NCI-H2081 treated with DMSO at 0.1 percent for 48 hours (cell line): ENCODE data around the gene GABBR2.
"Not testable (repeated sequence)": the region's sequence is repeated elsewhere in the genome, so short reads cannot be mapped to it uniquely, and the experiment has no call there.

Experiments used
- DNase-seq: peaks from one replicate; lab custom pipeline; 2025; lab: John Stamatoyannopoulos, UW

Gene GABBR2

GRCh38 chr9:98289614-98290201, 419.0 kb downstream of the GABBR2 start:
- no peak for DNase-seq

- no peak for DNase-seq
Observed at GRCh38 chr9:98288881-98289280, 419.9 kb downstream of the GABBR2 start.

- DNase-seq = no peak
Observed at GRCh38 chr9:98287384-98287783, 421.4 kb downstream of the GABBR2 start.

- DNase-seq = no peak
Observed at GRCh38 chr9:98285446-98285845, 423.3 kb downstream of the GABBR2 start.

GRCh38 chr9:98284754-98285153, 424.0 kb downstream of the GABBR2 start:
- no peak for DNase-seq

- not testable (repeated sequence) for DNase-seq
Observed at GRCh38 chr9:98283143-98283542, 425.6 kb downstream of the GABBR2 start.

- no peak for DNase-seq
Observed at GRCh38 chr9:98281281-98281680, 427.5 kb downstream of the GABBR2 start.

- DNase-seq = peak; percentile 66
Observed at GRCh38 chr9:98280574-98280973, 428.2 kb downstream of the GABBR2 start.

GRCh38 chr9:98280162-98280561, 428.6 kb downstream of the GABBR2 start:
- DNase-seq = no peak

GRCh38 chr9:98276907-98277469, 431.7 kb downstream of the GABBR2 start:
- DNase-seq = no peak

- no peak for DNase-seq
Observed at GRCh38 chr9:98275159-98275558, 433.6 kb downstream of the GABBR2 start.

GRCh38 chr9:98272083-98272482, 436.7 kb downstream of the GABBR2 start:
- no peak for DNase-seq

- DNase-seq = no peak
Observed at GRCh38 chr9:98271479-98271878, 437.3 kb downstream of the GABBR2 start.

GRCh38 chr9:98270284-98270683, 438.5 kb downstream of the GABBR2 start:
- DNase-seq = not testable (repeated sequence)

- not testable (repeated sequence) for DNase-seq
Observed at GRCh38 chr9:98269652-98270051, 439.1 kb downstream of the GABBR2 start.

- DNase-seq = not testable (repeated sequence)
Observed at GRCh38 chr9:98267556-98267955, 441.2 kb downstream of the GABBR2 start.

GRCh38 chr9:98264516-98264915, 444.2 kb downstream of the GABBR2 start:
- DNase-seq = no peak

- peak; percentile 20 for DNase-seq
Observed at GRCh38 chr9:98263482-98264357, 445.0 kb downstream of the GABBR2 start.

- no peak for DNase-seq
Observed at GRCh38 chr9:98263080-98263479, 445.7 kb downstream of the GABBR2 start.

- DNase-seq = no peak
Observed at GRCh38 chr9:98262056-98262455, 446.7 kb downstream of the GABBR2 start.

- no peak for DNase-seq
Observed at GRCh38 chr9:98260635-98261034, 448.1 kb downstream of the GABBR2 start.

GRCh38 chr9:98259791-98260190, 448.9 kb downstream of the GABBR2 start:
- no peak for DNase-seq

- no peak for DNase-seq
Observed at GRCh38 chr9:98256756-98257155, 452.0 kb downstream of the GABBR2 start.
